Effector memory CD4-positive, alpha-beta T cell (primary cell): ENCODE measurements around the gene CORO2B.

ENCODE experiments used
- DNase-seq, 3 donors: peaks; one replicate each; pipeline ENCODE4 v3.0.0-alpha.2; 2020
- H3K27ac ChIP-seq: 2 replicates; pipeline ENCODE4 v1.7.0; 2013; ENCODE audit warnings: mild to moderate bottlenecking, low read length, moderate library complexity; ENCODE audit not compliant: insufficient read depth, poor library complexity, severe bottlenecking
- H3K27me3 ChIP-seq: replicated peaks from 2 replicates; pipeline ENCODE4 v1.7.0; 2013; ENCODE audit warnings: mild to moderate bottlenecking, low read length; ENCODE audit not compliant: insufficient read depth, control insufficient read depth, poor library complexity, severe bottlenecking
- H3K36me3 ChIP-seq: 2 replicates; pipeline ENCODE4 v1.7.0; 2013; ENCODE audit warnings: mild to moderate bottlenecking, low read length, moderate library complexity; ENCODE audit not compliant: control insufficient read depth, insufficient read depth
- H3K4me1 ChIP-seq: 2 replicates; pipeline ENCODE4 v1.7.0; 2013; ENCODE audit warnings: low read length, mild to moderate bottlenecking; ENCODE audit not compliant: control insufficient read depth, insufficient read depth, poor library complexity, severe bottlenecking
- H3K4me3 ChIP-seq: 2 replicates; pipeline ENCODE4 v1.7.0; 2013; ENCODE audit warnings: low read length, low read depth, mild to moderate bottlenecking; ENCODE audit not compliant: insufficient read depth, poor library complexity, severe bottlenecking
- H3K9me3 ChIP-seq: 2 replicates; pipeline ENCODE4 v1.7.0; 2013; ENCODE audit warnings: mild to moderate bottlenecking, low read length, moderate library complexity; ENCODE audit not compliant: control insufficient read depth

The CORO2B gene

DNA sequence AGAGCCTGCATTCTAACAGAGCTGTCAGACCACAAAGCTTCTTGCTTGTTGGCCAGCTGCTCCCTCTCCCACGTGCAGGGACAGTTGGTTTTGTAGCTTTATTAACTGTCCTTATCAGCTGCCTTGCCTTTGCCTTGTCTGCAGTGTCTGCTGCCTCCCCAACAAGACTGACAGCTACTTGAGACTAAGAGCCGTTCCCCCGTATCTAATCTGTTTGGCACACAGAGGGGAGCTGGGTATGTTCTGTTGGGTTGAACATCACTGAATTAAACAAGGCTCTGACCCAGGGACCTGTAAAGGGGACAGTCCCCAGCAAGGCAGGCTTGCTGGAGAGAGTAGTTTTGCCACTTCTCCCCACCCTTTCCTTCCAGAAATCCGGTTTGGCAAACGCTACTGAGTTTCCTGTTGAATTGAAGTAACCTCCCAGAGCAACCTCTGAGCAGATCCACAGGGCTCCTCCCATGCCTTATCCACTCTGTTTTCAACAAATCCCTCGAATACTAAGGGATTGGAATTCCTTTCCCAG lies 125.8 kb downstream of the CORO2B start:
- H3K27me3 ChIP-seq, result no peaks in the 10 kb centered on the region
- no peaks in the 10 kb centered on the region for H3K9me3 ChIP-seq
- no peak overlapping the region for H3K4me3 ChIP-seq
- no peak for DNase-seq
- no peak overlapping the region for H3K27ac ChIP-seq
- H3K36me3 ChIP-seq, result no peaks in the 10 kb centered on the region
- H3K4me1 ChIP-seq, result no peaks in the 10 kb centered on the region

DNA sequence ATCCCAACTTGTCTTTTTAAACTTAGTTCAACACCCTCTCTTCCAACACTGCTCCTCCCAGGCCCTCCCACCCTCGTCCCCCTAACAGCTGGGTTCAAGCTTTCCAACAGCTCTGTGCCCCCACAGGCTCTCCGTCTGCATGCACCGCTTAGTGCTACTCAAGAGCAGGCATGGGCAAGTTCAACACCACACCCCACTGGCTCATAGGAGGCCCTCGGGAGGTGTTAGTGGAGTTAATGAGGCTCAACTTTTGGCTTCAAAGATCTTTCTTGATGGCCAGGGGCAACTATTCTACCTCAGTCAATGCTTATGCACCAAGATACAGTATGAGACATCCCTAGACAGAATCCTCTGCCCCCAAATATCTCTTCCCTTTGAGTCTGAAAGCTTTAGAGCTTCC lies 127.5 kb downstream of the CORO2B start:
- H3K36me3 ChIP-seq, result no peaks in the 10 kb centered on the region
- DNase-seq, result no peak
- H3K4me1 ChIP-seq, result no peaks in the 10 kb centered on the region
- no peaks in the 10 kb centered on the region for H3K9me3 ChIP-seq
- H3K27ac ChIP-seq, result no peak overlapping the region
- no peaks in the 10 kb centered on the region for H3K27me3 ChIP-seq
- H3K4me3 ChIP-seq, result no peak overlapping the region

- H3K4me3 ChIP-seq, result no peak overlapping the region
- H3K36me3 ChIP-seq, result no peaks in the 10 kb centered on the region
- no peak for DNase-seq
Measured at GRCh38 chr15:68706931-68707330, 128.1 kb downstream of the CORO2B start.

DNA sequence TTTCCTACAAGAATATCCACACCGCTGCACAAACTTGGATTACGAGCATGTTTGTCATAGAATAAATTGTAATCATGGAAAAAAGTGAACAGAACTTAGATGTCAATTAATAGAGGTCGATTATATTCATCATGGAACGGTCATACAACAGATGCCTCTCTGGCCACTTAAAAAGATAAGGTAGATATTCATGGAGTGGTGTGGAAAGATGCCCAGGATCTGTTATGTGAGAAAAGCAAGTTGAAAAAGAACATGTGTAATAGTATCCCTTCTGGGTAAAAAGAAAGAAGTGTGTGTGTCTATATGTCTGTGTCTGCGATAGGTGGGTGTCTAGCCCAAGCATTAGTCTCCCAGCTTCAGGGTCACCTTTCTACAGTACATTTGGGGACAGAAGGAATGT lies 128.6 kb downstream of the CORO2B start:
- DNase-seq, result no peak
- Histone ChIP-seq H3K36me3 (no peaks in the 10 kb centered on the region), H3K4me1 (no peaks in the 10 kb centered on the region), H3K4me3 (no peak overlapping the region), H3K27me3 (no peaks in the 10 kb centered on the region), H3K9me3 (no peaks in the 10 kb centered on the region), H3K27ac (no peak overlapping the region)

More at GRCh38 chr15:68706931-68707330, 128.1 kb downstream of the CORO2B start:
- H3K4me1 ChIP-seq, result no peaks in the 10 kb centered on the region
- H3K27me3 ChIP-seq, result no peaks in the 10 kb centered on the region
- no peak overlapping the region for H3K27ac ChIP-seq
- no peaks in the 10 kb centered on the region for H3K9me3 ChIP-seq

DNA sequence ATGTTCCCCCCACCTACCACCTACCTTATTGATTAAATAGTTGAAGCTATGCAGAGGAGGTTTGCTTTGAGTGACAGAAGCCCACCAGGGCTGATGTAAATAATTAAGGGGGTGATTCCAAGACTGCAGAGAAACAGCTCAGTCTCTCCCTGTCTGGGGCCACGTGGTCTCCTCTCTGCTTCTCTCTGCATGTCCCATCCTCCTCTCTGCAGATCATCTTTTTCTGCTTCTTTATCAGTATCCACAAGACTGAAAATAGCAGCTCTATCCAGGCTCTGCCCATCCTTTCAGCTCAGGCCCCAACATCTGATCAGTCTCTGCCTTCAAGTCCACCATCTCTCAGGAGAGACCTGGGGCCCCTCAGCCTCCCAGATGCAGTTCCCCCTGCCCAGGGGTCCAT lies 131.1 kb downstream of the CORO2B start:
- DNase-seq, result no peak
- H3K36me3 ChIP-seq, result no peaks in the 10 kb centered on the region
- no peaks in the 10 kb centered on the region for H3K9me3 ChIP-seq
- no peaks in the 10 kb centered on the region for H3K4me1 ChIP-seq
- no peak overlapping the region for H3K4me3 ChIP-seq
- no peak overlapping the region for H3K27ac ChIP-seq
- H3K27me3 ChIP-seq, result no peaks in the 10 kb centered on the region

GRCh38 chr15:68710536-68710935 lies 131.7 kb downstream of the CORO2B start:
- Histone ChIP-seq H3K27ac (no peak overlapping the region), H3K27me3 (no peaks in the 10 kb centered on the region), H3K36me3 (no peaks in the 10 kb centered on the region), H3K4me1 (no peaks in the 10 kb centered on the region), H3K4me3 (no peak overlapping the region), H3K9me3 (no peaks in the 10 kb centered on the region)
- no peak for DNase-seq

GRCh38 chr15:68711406-68711805 lies 132.6 kb downstream of the CORO2B start:
- H3K27ac ChIP-seq, result no peak overlapping the region
- no peak for DNase-seq
- H3K27me3 ChIP-seq, result no peaks in the 10 kb centered on the region
- no peaks in the 10 kb centered on the region for H3K4me1 ChIP-seq
- no peaks in the 10 kb centered on the region for H3K9me3 ChIP-seq
- H3K36me3 ChIP-seq, result no peaks in the 10 kb centered on the region
- no peak overlapping the region for H3K4me3 ChIP-seq

DNA sequence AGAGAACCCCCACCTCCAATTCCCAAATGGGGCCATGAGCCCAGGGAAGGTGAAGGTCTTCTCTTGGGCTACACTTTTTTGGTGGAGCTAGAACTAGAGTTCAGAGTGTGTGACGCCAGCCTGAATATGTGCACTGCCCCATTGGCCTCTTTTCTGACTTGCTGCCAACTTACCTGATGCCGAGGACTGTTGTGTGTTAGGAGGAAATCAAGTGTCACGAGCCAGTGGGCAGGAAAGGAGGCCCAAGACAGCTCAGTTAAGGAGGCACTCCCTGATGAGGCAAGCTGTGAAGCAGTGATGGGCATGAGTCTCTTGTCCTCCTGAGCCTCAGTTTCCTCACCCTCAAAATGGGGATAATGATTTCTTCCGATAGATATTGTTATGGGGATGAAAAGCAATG lies 134.1 kb downstream of the CORO2B start:
- H3K4me1 ChIP-seq, result no peaks in the 10 kb centered on the region
- H3K9me3 ChIP-seq, result no peaks in the 10 kb centered on the region
- H3K4me3 ChIP-seq, result no peak overlapping the region
- no peaks in the 10 kb centered on the region for H3K36me3 ChIP-seq
- H3K27ac ChIP-seq, result no peak overlapping the region
- no peak for DNase-seq
- no peaks in the 10 kb centered on the region for H3K27me3 ChIP-seq

GRCh38 chr15:68713874-68714273 lies 135.1 kb downstream of the CORO2B start:
- no peak overlapping the region for H3K27ac ChIP-seq
- H3K27me3 ChIP-seq, result no peaks in the 10 kb centered on the region
- H3K4me1 ChIP-seq, result no peaks in the 10 kb centered on the region
- DNase-seq, result no peak
- H3K4me3 ChIP-seq, result no peak overlapping the region
- H3K9me3 ChIP-seq, result no peaks in the 10 kb centered on the region
- H3K36me3 ChIP-seq, result no peaks in the 10 kb centered on the region

DNA sequence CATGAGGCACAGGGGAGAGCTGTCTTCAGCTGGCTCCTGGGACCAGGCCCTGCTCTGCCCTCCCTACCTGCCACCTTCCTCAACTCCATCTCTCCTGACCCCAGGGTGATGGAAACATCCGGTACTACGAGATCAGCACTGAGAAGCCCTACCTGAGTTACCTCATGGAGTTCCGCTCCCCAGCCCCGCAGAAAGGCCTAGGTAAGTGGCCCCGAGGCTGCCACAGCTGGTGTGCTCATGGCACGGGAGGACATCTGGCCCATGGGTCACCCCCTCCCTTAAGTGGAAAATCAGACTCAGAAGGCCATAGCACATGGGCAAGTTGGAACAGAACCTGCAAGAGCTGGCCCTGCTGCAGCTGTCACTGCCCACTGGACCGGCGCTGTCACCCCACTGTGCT lies 136.3 kb downstream of the CORO2B start:
- no peaks in the 10 kb centered on the region for H3K27me3 ChIP-seq
- no peak for DNase-seq
- H3K9me3 ChIP-seq, result no peaks in the 10 kb centered on the region
- H3K4me3 ChIP-seq, result no peak overlapping the region
- H3K4me1 ChIP-seq, result no peaks in the 10 kb centered on the region
- H3K27ac ChIP-seq, result no peak overlapping the region
- H3K36me3 ChIP-seq, result no peaks in the 10 kb centered on the region

GRCh38 chr15:68717951-68718350 lies 139.2 kb downstream of the CORO2B start:
- Histone ChIP-seq H3K9me3 (no peaks in the 10 kb centered on the region), H3K27ac (no peak overlapping the region), H3K4me3 (no peak overlapping the region), H3K36me3 (no peaks in the 10 kb centered on the region), H3K4me1 (no peaks in the 10 kb centered on the region), H3K27me3 (no peaks in the 10 kb centered on the region)
- DNase-seq, result no peak
